Astrocyte (in vitro differentiated cells and primary cell): ENCODE results near the gene SAA4.

Experiments used
- EZH2 ChIP-seq: IDR thresholded peaks from 2 replicates; pipeline ENCODE4 v1.6.1; 2012; ENCODE audit warnings: mild to moderate bottlenecking, low read length, inconsistent platforms; ENCODE audit not compliant: insufficient read depth
- TF ChIP-seq, protein P1 (sequence below): IDR thresholded peaks from 2 replicates; pipeline ENCODE4 v1.5.1; 2011; ENCODE audit warnings: low read depth, mild to moderate bottlenecking, inconsistent platforms, low read length, moderate library complexity; ENCODE audit not compliant: insufficient read depth

DNA sequence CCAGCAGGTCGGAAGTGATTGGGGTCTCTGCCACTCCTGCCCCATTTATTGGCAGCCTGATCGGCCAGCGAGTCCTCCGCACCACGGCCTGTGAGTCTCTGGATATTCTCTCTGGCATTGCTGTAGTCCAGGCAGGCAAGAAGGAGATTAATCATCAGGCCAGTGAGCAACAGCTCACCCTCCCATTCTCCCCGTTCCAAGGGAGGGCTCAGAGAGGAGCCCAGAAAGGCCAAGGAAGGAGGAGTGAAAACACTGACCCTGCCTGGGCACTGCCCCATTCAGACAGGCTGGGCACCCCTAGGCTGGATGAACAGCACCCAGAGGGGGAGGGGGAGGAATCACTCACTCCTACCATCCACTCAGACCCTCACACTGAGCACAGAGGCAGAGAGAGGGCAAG lies 8.8 kb upstream of the SAA4 start:
- TF ChIP-seq, protein P1, sequence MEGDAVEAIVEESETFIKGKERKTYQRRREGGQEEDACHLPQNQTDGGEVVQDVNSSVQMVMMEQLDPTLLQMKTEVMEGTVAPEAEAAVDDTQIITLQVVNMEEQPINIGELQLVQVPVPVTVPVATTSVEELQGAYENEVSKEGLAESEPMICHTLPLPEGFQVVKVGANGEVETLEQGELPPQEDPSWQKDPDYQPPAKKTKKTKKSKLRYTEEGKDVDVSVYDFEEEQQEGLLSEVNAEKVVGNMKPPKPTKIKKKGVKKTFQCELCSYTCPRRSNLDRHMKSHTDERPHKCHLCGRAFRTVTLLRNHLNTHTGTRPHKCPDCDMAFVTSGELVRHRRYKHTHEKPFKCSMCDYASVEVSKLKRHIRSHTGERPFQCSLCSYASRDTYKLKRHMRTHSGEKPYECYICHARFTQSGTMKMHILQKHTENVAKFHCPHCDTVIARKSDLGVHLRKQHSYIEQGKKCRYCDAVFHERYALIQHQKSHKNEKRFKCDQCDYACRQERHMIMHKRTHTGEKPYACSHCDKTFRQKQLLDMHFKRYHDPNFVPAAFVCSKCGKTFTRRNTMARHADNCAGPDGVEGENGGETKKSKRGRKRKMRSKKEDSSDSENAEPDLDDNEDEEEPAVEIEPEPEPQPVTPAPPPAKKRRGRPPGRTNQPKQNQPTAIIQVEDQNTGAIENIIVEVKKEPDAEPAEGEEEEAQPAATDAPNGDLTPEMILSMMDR: no peak
- no peak for TF ChIP-seq EZH2
